Cortex of kidney (tissue), 1 donor: ENCODE measurements around the gene BAIAP2.

Experiments used
- DNase-seq: peaks from one replicate; lab custom pipeline; 2025; lab: John Stamatoyannopoulos, UW

BAIAP2 gene

DNA sequence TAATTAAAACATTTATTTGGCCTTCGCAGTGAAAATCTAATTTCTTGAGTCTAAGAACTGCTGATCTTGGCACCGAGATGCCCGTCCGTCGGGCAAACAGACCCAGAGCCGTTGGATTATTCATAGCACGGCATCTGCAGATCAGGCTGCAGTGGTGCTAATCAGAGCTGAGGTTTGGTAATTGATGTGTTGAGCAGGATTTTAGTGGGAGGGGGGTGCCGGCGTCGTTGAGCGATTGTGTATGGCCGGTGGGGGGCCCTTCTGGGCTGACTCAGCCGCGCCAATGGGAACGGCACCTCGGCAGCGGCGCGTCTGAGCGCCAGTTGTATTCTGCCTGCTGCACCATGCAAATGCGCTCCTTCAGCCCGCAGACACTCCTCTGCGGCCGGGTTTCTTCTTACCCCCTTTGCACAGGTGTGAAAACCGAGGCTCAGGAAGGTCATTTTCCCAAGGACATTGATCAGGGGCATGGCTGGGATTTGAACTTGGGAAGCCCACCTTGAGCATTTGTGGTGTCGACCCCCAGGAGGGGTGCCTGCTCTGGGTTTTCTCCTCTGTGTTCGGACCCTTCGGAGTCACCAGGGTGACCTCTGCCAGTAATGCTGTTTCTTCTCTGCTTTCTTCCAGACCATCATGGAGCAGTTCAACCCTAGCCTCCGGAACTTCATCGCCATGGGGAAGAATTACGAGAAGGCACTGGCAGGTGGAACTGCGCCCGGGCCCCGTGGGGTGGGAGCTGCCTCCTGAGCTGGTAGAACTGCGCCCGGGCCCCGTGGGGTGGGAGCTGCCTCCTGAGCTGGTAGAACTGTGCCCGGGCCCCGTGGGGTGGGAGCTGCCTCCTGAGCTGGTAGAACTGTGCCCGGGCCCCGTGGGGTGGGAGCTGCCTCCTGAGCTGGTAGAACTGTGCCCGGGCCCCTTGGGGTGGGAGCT lies 18.4 kb downstream of the BAIAP2 start:
- DNase-seq: no peak

DNA sequence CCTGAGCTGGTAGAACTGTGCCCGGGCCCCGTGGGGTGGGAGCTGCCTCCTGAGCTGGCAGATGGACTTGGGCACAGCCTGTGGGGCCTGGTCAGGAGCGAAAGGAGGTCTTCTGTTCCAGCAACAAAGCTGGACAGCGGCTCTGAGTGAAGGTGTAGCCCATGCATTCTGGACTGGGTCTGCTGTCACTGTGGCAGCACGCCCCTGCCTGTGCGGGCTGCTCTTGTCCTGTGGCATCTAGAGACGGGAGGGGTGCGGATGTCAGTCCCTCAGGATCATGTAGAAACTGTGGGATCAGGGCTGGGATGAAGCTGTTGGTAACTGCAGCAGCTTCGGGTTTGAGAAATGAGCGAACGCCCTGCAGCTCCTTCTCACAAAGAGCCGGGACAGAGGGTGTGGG lies 19.4 kb downstream of the BAIAP2 start:
- DNase-seq: no peak

DNA sequence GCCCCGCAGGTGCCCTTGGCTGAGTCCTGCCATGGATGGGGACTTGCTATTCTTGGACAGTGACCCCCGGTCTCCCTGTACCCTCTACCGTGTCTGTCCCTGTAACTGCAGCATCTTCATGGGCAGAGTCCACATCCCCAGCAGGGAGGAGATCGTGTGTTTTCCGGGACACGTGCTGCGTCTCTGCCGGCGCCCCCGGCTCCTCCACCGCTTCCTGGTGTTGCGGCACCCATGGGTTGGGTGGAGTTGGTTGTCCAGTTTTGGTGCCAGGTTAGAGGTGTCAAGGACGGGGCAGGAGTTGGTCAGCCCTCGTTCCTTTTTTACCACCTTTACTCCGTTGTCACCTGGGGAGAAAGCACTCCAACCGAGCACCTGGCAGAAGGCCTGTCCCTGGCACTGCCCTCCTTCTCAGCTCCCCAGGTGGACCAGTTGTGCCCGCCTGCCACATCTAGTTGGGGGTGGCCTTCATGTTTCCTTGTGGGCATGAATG lies 20.0 kb downstream of the BAIAP2 start:
- no peak for DNase-seq

DNA sequence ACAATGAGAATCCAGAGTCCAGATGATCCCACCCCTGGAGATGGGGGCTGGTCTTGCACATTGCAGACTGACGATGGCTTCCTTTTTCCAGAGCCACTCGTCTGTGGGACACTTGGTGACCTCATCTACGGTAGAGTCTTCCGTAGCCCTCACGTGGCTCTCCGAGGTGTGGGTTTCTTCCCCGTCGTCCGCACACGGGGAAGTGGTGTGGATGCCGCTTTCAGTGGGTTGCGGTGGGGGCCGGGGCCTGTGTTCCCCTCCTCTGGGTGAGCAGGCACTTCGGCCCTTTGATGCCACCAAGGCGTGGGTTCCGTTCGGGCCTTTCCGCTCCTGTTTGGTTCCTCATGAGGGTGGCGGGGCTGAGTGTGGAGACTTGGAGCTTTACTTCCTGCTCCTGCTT lies 21.4 kb downstream of the BAIAP2 start:
- DNase-seq: no peak

DNA sequence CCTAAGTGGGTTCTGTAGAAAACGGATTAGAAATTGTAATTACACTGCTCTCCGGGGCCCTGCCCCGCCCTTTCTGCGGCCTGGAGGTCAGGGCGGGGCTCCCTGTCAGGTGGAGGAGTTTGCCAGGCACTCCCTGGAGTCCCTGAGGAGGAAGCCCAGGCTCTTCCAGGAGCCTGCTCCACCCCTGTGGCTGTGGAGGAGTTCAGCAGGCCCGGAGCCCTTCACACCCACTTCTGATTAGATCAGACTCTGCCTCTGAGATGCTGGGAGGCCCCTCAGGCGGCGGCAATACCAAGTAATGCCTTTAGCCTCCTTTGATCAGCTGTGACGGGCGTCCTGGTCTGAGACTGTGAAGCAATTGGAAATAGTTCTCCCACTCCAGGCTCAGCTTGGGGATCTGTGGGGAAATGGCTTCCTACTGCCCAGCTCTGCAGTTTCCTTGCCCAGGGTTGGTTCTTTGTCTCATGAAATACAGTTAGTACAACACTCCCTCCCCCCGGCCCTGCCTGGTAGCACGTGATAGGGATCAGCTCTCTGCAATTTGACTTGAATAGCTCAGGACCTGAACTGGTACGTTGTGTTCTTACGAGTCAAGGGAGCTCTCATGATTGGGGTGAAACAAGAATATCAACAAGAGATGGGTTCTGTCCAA lies 22.3 kb downstream of the BAIAP2 start:
- no peak for DNase-seq

DNA sequence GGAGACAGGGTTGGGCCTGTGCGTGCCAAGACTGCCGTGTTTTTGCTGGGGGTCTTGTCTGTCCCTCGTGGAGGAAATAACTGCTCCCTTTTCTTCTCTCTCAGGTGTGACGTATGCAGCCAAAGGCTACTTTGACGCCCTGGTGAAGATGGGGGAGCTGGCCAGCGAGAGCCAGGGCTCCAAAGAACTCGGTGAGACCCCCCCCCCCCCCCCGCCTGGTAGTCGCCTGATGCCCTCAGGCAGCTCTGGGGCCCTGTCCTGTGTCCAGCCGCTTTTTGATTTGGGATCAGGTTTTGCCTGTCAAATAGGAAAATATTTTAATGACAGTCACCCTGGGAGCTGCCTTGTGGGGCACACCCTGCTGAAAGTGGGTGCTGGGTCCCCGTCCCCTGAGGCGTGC lies 22.8 kb downstream of the BAIAP2 start:
- DNase-seq: no peak

DNA sequence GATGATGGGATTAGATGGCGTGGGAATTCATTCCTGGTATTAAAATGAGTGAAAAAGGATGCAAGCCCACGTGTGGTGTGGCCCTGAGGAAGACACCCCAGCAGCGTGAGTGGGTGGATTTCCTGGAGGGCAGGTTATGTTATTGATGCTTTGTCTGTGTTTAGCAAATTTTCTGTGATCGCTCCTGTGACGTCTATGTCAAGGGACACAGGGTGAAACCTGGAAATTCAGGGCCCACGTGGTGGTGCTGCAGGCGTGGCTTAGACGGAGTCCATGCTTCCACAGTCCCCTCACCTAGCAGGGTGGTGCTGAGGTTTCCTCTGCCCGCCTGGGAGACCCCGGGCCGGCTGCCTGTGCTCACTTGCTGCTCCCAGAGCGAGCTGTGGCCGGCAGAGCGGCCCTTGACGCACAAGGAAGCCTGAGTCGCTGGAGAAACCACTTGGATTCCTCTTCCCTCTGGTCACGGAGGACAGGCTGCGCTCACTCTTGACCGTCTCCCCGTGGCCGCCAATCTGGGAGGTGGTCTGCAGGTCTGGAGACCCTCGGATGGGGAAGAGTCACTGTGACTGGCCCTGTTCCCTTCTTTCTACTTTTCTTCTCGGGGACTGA lies 23.4 kb downstream of the BAIAP2 start:
- DNase-seq: no peak

DNA sequence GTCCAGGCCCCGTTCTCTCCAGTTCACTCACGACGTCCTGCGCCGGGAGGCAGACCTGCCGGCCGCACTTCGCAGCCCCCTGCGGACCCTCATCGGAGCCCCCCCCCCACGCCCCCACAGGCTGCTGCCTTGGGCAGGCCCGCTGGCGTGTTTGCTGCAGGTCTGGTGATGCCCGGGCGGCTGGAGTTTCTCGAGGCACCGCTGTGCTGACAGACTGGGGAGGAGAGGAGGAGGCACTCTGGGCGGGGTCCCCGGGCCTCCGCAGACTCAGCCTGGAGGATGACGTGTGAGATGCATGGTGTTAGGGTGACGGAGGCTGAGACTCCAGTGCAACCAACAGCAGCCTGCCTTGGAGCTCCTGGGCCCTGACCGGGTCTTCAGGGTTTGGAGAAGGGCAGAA lies 24.1 kb downstream of the BAIAP2 start:
- no peak for DNase-seq

DNA sequence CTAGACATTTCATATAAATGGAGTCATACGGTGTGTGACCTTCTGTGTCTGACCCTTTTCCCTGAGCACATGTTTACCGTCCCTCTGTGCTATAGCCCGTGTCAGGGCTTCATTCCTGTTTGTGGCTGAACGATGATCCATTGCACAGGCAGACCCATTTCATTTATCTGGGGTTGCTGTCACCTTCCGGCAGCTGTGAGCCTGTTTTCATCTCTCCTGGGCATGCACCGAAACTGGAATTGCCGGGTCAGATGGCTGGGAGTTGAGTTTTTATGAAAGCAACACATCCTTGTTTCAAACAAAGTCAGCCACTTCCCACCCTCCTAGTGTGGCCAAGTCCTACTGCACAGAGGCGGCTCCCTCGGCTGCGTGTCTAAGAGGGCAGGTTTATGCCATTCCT lies 25.5 kb downstream of the BAIAP2 start:
- DNase-seq: no peak

DNA sequence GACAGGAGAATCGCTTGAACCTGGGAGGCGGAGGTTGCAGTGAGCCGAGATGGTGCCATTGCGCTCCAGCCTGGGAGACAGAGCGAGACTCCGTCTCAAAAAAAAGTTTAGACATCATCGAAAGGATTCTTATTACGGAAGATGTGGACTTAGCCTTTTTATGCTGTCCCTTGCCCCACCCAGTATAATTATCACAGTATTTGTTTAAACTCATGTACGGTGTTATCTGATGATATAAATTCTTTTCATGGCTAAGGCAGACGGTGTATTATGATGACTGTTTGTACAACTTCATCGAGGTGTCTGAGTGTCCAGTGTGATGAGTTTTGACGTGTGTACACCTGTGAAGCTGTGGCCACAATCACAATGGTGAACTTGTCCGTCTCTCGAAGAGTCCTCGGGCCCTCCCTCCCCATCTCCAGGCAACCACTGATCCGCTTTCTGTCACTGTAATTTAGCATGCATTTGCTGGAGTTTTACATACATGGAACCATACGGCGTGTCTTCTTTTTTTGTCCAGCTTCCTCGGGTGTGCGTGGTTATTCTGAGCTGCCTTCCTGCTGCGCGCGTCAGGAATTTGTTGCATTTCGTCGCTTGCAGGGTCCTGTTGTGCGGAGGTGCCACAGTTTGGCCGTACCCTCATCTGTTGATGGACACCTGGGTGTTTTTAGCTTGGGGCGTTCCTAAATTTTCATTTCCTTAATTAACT lies 26.2 kb downstream of the BAIAP2 start:
- no peak for DNase-seq

DNA sequence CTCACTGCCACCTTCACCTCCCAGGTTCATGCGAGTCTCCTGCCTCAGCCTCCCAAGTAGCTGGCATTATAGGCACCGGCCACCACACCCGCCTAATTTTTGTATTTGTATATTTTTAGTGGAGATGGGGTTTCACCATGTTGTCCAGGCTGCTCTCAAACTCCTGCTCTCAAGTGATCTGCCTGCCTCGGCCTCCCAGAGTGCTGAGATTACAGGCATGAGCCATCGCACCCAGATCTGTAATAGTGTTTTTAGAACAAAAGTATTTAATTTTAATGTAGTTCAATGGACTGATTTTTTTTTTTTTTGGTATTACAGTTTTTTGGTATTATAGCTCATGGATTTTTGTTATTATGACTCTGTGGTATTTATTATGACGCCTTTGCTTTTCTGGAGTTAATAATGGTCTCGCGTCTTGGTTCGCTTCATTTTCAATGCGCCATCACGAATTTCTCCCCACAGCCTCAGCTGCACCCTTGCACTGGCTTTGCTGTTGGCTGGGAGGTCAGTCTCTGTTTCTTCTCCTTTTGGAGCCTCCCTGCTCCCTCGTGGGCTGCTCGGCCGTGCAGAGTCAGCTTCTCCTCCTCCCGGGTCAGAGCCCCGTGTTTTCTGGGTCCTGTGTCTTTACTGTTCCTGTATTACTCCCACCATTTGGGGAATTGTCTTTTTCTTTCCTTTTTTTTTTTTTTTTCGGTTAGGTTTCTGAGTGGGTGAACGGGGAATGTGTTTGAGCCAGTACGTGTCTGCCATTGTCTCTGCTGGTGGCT lies 27.2 kb downstream of the BAIAP2 start:
- DNase-seq: no peak

DNA sequence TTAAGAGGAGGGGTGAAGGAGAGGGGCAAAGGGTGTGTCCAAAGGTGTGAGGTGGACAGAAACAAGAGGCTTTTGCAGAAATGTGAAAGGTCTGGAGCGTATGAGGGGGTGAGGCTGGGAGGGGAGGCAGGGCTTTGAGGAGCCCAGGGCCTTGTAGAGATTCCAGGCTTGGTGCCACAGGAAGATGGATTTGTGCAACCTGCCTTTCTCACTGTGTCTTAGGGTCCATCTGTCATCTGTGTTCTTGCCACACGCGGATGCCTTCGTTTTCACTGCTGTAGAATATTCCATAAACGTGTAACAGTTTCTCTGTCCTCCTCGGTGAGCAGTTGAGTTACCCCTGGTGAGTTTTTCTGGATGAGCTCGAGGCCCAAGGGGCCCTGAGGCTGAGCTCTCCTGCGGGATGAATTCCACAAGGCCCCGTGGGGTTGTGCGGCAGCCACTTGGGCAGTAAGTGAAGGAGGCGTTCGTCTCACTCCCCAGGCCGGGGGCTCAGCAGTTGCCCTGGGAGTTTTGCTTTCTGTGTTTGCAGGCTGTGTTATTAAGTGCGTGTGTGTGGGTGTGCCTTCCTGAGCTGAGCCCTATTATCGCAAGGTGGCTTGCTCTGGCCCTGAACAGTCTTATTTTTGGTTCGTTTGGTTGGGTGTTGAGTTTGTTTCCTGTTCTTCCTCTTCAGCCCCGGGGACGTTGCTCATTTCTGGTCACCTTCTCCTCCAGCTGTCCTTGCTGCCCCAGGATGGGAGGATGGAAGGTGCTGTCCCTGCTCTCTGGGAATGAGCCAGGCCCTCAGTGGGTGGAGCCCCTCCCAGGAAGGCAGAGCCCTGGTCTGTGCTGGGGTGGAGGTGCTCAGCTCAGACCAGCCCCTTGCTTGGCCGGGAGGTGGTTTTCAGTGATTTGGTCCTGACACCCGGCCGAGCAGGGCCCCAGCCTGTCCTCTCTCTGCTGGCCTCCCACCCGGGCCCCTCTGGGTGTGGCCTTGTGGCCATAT lies 28.4 kb downstream of the BAIAP2 start:
- DNase-seq: no peak

DNA sequence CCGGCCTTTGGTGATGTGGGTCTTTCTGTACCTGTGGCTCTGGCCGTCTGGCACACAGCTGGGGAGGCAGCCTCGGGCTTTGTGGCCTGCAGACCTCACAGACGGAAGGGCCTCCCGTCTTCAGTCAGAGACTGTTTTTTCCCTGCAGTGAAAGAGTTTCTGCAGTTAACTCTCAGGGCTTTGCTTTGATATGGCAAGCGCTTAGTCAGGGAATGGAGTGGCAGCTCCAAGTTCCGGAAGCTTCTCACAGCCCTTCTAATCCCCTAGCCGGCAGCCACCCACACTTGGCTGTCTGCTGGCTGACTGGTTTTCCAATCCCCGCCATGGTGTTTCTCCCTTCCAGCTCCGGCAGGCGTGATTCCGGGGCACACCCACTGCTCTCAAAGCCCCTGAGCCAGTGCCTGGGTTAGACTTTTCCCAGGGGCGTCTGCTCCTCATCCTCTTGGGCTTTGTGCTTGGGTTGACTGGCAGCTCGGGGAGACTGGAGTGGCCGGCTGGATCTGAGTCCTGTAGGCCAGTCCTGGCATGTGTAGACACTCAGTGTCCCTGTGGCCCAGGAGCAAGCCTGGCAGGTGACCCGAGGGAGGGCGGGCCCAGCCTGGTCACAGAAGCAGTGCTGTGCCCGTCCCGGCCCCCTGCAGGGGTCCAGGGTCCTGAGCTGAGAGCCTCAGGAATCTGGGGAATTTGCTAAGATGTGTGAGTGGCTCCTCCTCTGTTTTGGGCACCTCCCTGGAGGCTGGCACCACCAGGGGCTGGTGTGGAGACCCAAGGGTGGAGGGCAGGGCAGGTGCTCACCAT lies 29.9 kb downstream of the BAIAP2 start:
- no peak for DNase-seq

DNA sequence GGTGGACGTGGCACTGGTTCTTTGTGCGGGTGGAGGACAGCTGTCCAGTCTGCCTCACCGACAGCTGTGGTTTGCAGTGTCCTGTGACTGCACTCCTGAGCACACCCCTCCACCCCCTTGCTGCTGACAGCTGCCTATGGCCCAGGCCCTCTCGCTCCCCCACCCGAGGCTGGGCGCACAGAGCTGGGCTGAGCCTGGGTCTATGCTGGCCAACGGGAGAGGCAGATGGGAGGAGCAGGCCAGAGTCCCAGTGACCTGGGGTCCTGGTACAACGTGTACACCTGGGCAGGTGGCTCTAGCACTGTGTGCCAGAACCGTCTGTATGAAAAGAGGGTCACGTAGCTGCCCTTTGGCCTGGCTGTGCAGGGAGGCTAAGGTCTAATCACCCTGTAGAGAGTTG lies 30.5 kb downstream of the BAIAP2 start:
- no peak for DNase-seq

DNA sequence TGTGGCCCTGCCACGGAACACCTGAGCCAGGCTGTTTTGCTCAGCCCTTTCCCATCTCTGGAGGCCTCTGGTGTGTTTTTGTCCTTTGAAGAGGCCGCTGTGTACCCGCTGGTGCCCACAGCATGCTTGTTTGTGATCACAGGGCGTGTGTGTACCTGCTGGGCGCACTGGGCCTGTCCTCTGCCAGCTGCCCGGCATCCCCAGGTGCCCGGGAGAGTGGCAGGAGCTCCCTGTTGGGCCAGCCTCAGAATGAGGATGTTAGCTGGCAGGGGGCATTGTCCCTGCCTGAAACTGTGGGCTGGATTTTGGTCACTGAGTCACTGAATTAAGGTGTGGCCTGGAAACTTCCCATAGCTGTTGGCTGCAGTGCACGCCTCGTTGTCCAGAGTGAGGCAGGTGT lies 31.1 kb downstream of the BAIAP2 start:
- DNase-seq: no peak

DNA sequence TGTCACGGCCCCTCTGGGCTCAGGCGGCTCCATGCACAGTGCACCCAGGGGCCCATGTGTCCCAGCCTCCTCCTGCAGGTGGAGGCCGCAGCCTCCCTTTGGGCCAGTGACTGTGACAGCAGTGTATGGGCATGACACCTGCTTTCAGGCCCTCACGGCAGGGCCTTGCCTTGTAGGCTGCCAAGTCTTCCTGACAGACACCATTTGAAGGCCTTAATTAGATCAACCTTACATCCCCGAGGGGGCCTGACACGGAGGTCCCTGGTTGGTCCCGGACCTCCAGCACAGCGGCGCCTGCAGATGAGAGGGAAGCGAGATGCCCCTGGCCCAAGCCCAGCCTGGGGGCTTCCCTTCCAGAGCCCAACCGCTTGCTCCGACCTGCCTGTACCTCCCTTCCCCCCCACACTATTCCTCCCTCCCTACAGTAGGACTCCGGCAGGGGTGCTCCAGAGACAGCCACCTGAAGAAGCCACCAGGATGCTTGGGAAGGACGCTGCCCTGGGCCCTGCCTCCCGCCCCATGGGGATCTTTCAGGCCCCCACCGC lies 31.9 kb downstream of the BAIAP2 start:
- DNase-seq: no peak

DNA sequence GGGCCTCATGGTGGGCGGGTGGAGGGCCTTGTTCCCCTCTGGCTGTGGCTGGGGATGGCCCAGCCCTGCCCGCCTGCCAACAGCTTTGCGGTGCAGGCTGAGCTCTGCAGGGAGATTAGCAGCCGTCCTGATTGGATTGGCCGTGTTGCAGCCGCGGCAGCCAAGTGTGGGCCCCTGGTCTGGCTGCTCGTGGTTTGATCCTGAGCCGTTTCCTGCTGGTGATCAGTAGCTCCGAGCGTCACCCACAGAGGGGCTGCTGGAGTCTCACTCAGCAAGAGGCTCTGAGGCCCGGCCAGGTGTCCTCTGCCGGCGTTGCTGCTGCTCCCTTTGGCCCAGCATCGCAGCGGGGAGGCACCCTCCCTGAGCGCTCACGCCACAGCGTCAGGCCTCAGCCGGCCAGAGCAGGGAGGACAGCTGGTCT lies 32.5 kb downstream of the BAIAP2 start:
- no peak for DNase-seq

DNA sequence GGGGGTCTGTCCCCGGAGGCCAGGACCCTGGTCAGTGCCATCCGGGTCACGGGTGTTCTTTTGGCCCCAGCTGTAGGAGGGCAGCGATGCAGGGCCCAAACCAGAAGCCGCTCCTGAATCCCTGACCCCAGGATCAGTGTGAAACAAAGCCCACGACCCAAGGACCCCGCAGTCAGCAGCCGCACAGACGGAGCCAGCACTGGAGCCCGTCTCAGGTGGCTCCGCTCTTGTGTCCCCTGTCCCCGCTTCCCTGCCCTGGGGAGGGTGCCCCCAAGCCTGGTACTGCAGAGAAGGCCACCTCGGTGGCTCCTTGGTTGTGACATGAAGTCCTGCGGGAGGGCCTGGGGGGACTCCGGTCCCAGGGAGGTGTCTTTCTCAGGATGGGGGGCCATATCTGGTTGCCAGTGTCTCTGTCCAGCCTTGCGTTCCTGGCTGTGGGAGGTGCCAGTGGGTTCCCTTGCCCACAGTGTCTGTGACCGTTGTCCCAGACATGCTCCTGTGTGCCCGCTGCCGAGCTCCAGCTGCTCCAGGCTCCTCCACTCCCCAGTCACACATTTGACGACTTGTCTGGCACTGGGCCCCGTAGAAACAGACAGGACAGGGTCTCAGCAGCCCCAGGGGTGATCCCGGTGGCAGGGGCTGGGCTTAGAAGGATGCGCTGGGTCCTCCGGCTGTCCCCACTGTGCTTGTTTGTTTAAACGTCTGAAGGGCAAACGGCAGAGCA lies 33.6 kb downstream of the BAIAP2 start:
- DNase-seq: no peak
